HEK293T (cell line): ENCODE data around the gene SCN10A.
A peak's percentile ranks its signal among the peaks of the same experiment; 100 is the strongest.

Experiments
- CTCF ChIA-PET: fragments of 350-600 bp; formaldehyde crosslinking; extraction: SDS; loops from one replicate; lab custom pipeline; 2021; ENCODE audit warnings: antibody characterized with exemption, inconsistent platforms; lab: Yijun Ruan, JAX
- POLR2A ChIA-PET: fragments of 350-600 bp; formaldehyde crosslinking; extraction: SDS; loops from one replicate; lab custom pipeline; 2020; ENCODE audit warnings: antibody characterized with exemption, inconsistent platforms; lab: Yijun Ruan, JAX
- DNase-seq: peaks from one replicate; pipeline ENCODE4 v3.0.0; 2012; ENCODE audit warnings: mixed read lengths; ENCODE audit errors: extremely low spot score
- ARNT ChIP-seq: fragments of 450-650 bp; IDR thresholded peaks from 2 replicates; pipeline ENCODE4 v1.6.1; 2017; ENCODE audit warnings: mild to moderate bottlenecking
- BHLHE40 ChIP-seq: fragments of 450-650 bp; IDR thresholded peaks from 2 replicates; pipeline ENCODE4 v1.6.1; 2016; ENCODE audit warnings: mild to moderate bottlenecking, moderate library complexity, borderline replicate concordance
- CTBP1 ChIP-seq: fragments of 450-650 bp; IDR thresholded peaks from 2 replicates; pipeline ENCODE4 v1.6.1; 2016; ENCODE audit warnings: borderline replicate concordance
- ELF4 ChIP-seq: fragments of 450-650 bp; IDR thresholded peaks from 2 replicates; pipeline ENCODE4 v1.6.1; 2017; ENCODE audit warnings: antibody characterized with exemption
- FOXA1 ChIP-seq: fragments of 450-650 bp; IDR thresholded peaks from 2 replicates; pipeline ENCODE4 v1.6.1; 2016; ENCODE audit warnings: mild to moderate bottlenecking
- FOXK2 ChIP-seq: fragments of 450-650 bp; IDR thresholded peaks from 2 replicates; pipeline ENCODE4 v1.6.1; 2016; ENCODE audit warnings: mild to moderate bottlenecking
- FOXM1 ChIP-seq: fragments of 450-650 bp; IDR thresholded peaks from 2 replicates; pipeline ENCODE4 v1.6.1; 2017; ENCODE audit warnings: mild to moderate bottlenecking, borderline replicate concordance
- HDGF ChIP-seq: fragments of 450-650 bp; IDR thresholded peaks from 2 replicates; pipeline ENCODE4 v1.6.1; 2017; ENCODE audit warnings: antibody characterized with exemption, borderline replicate concordance
- L3MBTL2 ChIP-seq: fragments of 450-650 bp; conservative IDR thresholded peaks from 2 replicates; pipeline ENCODE4 v1.6.1; 2016; ENCODE audit warnings: mild to moderate bottlenecking
- LEF1 ChIP-seq: fragments of 450-650 bp; IDR thresholded peaks from 2 replicates; pipeline ENCODE4 v1.6.1; 2017; ENCODE audit warnings: mild to moderate bottlenecking, borderline replicate concordance
- NFRKB ChIP-seq: fragments of 450-650 bp; IDR thresholded peaks from 2 replicates; pipeline ENCODE4 v1.6.1; 2016; ENCODE audit warnings: mild to moderate bottlenecking, moderate library complexity
- PKNOX1 ChIP-seq: fragments of 450-650 bp; IDR thresholded peaks from 2 replicates; pipeline ENCODE4 v1.6.1; 2016
- SP1 ChIP-seq: fragments of 450-650 bp; IDR thresholded peaks from 2 replicates; pipeline ENCODE4 v1.6.1; 2017
- SUZ12 ChIP-seq: fragments of 450-650 bp; IDR thresholded peaks from 2 replicates; pipeline ENCODE4 v1.6.1; 2016; ENCODE audit warnings: mild to moderate bottlenecking
- TARDBP ChIP-seq: fragments of 450-650 bp; IDR thresholded peaks from 2 replicates; pipeline ENCODE4 v1.6.1; 2016
- ZNF384 ChIP-seq: fragments of 450-650 bp; IDR thresholded peaks from 2 replicates; pipeline ENCODE4 v1.6.1; 2016

The SCN10A gene

GRCh38 chr3:38717355-38718240, 98.4 kb downstream of the SCN10A start:
- TF ChIP-seq ZNF384 (no peak), ELF4 (no peak), FOXA1 (no peak), NFRKB (no peak), L3MBTL2 (no peak), HDGF (no peak), SUZ12 (no peak), ARNT (no peak), PKNOX1 (no peak), SP1 (no peak), TARDBP (no peak), CTBP1 (no peak), FOXM1 (no peak), FOXK2 (no peak)
- ChIA-PET POLR2A (no interaction called here), CTCF (interaction anchor here (1.3 kb wide), 1 partner anchor 10 kb away, joined by 4 read pairs; no protein-coding TSS in a partner anchor)
- DNase-seq, result no peak

- CTCF ChIA-PET, result interaction anchor here (0.6 kb wide), 1 partner anchor 1543 kb away, joined by 3 read pairs; no protein-coding TSS in a partner anchor
- TF ChIP-seq SP1 (no peak), LEF1 (no peak), SUZ12 (no peak), HDGF (no peak), BHLHE40 (no peak), FOXA1 (no peak), L3MBTL2 (no peak), CTBP1 (no peak), NFRKB (no peak), TARDBP (no peak), PKNOX1 (no peak), FOXM1 (no peak), FOXK2 (no peak), ZNF384 (no peak), ARNT (no peak), ELF4 (no peak)
- no peak for DNase-seq
- POLR2A ChIA-PET, result no interaction called here
Measured at GRCh38 chr3:38713121-38713520, 102.9 kb downstream of the SCN10A start.

GRCh38 chr3:38711321-38711720, 104.7 kb downstream of the SCN10A start:
- DNase-seq, result no peak
- CTCF ChIA-PET, result no interaction called here
- TF ChIP-seq FOXK2, result no peak
- TF ChIP-seq BHLHE40, result no peak
- no peak for TF ChIP-seq ELF4
- no peak for TF ChIP-seq HDGF
- TF ChIP-seq ZNF384, result no peak
- TF ChIP-seq L3MBTL2, result no peak
- no peak for TF ChIP-seq CTBP1
- TF ChIP-seq PKNOX1, result no peak
- no peak for TF ChIP-seq ARNT
- TF ChIP-seq FOXM1, result no peak
- TF ChIP-seq NFRKB, result no peak
- TF ChIP-seq SP1, result no peak
- no peak for TF ChIP-seq TARDBP
- TF ChIP-seq SUZ12, result no peak
- TF ChIP-seq FOXA1, result no peak
- TF ChIP-seq LEF1, result no peak
- POLR2A ChIA-PET, result no interaction called here

GRCh38 chr3:38707730-38708129, 108.3 kb downstream of the SCN10A start:
- TF ChIP-seq NFRKB (no peak), BHLHE40 (no peak), TARDBP (no peak), SP1 (no peak), ELF4 (no peak), LEF1 (no peak), SUZ12 (no peak), FOXM1 (no peak), PKNOX1 (no peak), FOXK2 (no peak), CTBP1 (no peak), ARNT (no peak), ZNF384 (no peak), FOXA1 (no peak), L3MBTL2 (no peak), HDGF (no peak)
- ChIA-PET POLR2A (no interaction called here), CTCF (interaction anchor here (0.7 kb wide), 1 partner anchor 10 kb away, joined by 4 read pairs; no protein-coding TSS in a partner anchor)
- peak; percentile 38 for DNase-seq

- ChIA-PET CTCF (no interaction called here), POLR2A (no interaction called here)
- no peak for TF ChIP-seq SUZ12
- TF ChIP-seq HDGF, result no peak
- TF ChIP-seq ARNT, result no peak
- TF ChIP-seq SP1, result no peak
- no peak for TF ChIP-seq ZNF384
- no peak for TF ChIP-seq LEF1
- TF ChIP-seq ELF4, result no peak
- no peak for DNase-seq
Measured at GRCh38 chr3:38706961-38707360, 109.1 kb downstream of the SCN10A start.
